Measurements from ENCODE around the gene GABBR2. TPM values are rescaled to one million over a fixed set of nuclear protein-coding genes. Genes with fewer than 3 reads are reported as not detected.
A peak's percentile ranks its signal among the peaks of the same experiment; 100 is the strongest.

The GABBR2 gene
- total and polyA plus RNA-seq, 2 experiments from 2014 or later: 0.89 to 1.3 TPM

DNA sequence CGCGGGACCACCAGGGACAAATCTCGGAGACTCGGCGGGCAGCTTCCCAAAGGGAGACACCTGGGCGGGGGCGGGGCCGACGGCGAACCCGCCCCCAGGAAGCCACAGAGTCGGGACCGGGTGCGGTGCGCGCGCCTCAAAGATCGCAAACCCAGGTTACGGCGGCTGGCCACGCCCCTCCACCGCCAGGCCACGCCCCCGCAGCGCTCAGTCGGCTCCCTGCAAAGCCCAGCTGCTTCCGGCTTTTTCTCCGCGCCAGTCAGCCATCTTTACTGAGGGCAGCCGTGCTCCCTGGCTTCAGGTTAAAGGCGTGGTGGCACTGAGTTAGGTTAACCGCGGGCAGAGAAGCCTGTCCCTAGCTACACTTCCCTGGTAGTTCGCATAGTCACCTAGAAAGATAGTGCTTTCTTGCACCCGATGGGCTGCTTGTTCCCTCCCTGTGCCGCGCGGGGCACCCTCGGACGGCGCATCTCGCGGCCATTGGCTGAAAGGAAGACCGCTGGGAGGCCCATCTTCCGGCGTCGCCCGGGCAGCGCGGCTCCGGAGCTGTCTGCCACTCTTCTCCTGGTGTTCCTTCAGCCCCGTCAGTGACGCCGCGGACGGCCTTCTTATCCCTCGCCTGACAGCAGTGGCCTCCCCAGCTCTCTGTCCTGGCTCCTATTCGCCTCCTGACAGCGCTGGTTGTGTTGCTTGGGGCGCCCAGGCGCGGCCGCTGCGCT lies 453.0 kb downstream of the GABBR2 start, which contains the start of gene TBC1D2:
TBC1D2 (minus strand) TSS at position 72 of the 719 bp plus-strand sequence. CDS start 108 bp downstream, outside the sequence.
- Histone ChIP-seq H3K36me3 (ENCODE audit: insufficient read depth) (no peaks in the 10 kb centered on the region), H3K79me2 (replicated peaks; ENCODE audit: insufficient read depth) (peaks cover 10% of the 10 kb centered on the region), H3K4me1 (ENCODE audit: insufficient read depth) (peaks cover 15% of the 10 kb centered on the region; the same call in 1 of the 2 replicates), H4K20me1 (replicated peaks; ENCODE audit: insufficient read depth) (peaks cover 11% of the 10 kb centered on the region), H3K27ac (ENCODE audit: low read depth) (peak within 1 kb of the TSS; percentile 91), H3F3A (replicated peaks; ENCODE audit: low read depth) (peaks cover 12% of the 10 kb centered on the region; the same call in 1 of the 2 replicates), H3K4me3 (peak within 1 kb of the TSS; percentile 92), H3K4me2 (peak within 1 kb of the TSS; percentile 94), H3K9me2 (ENCODE audit: insufficient read depth) (no peaks in the 10 kb centered on the region), H2AFZ (peak within 1 kb of the TSS; percentile 97), H3K27me3 (ENCODE audit: insufficient read depth) (no peaks in the 10 kb centered on the region)
- DNase-seq (ENCODE audit: low spot score) (peak; percentile 94), ATAC-seq (peak; percentile 89)
- TF ChIP-seq, protein P1, sequence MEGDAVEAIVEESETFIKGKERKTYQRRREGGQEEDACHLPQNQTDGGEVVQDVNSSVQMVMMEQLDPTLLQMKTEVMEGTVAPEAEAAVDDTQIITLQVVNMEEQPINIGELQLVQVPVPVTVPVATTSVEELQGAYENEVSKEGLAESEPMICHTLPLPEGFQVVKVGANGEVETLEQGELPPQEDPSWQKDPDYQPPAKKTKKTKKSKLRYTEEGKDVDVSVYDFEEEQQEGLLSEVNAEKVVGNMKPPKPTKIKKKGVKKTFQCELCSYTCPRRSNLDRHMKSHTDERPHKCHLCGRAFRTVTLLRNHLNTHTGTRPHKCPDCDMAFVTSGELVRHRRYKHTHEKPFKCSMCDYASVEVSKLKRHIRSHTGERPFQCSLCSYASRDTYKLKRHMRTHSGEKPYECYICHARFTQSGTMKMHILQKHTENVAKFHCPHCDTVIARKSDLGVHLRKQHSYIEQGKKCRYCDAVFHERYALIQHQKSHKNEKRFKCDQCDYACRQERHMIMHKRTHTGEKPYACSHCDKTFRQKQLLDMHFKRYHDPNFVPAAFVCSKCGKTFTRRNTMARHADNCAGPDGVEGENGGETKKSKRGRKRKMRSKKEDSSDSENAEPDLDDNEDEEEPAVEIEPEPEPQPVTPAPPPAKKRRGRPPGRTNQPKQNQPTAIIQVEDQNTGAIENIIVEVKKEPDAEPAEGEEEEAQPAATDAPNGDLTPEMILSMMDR (conservative IDR thresholded peaks at IDR 0.05; ENCODE audit: low read depth in 2 of 2): no peak
- 0 out of 2 replicates have a peak, but pooled peaks have one; percentile 16 for TF ChIP-seq CREB1 (CRISPR knock-in tag; IDR thresholded peaks at IDR 0.05; ENCODE audit: low read depth)
- TF ChIP-seq POLR2AphosphoS5 (IDR thresholded peaks at IDR 0.05; ENCODE audit: low read depth): peak; percentile 50
- TF ChIP-seq, protein P2, sequence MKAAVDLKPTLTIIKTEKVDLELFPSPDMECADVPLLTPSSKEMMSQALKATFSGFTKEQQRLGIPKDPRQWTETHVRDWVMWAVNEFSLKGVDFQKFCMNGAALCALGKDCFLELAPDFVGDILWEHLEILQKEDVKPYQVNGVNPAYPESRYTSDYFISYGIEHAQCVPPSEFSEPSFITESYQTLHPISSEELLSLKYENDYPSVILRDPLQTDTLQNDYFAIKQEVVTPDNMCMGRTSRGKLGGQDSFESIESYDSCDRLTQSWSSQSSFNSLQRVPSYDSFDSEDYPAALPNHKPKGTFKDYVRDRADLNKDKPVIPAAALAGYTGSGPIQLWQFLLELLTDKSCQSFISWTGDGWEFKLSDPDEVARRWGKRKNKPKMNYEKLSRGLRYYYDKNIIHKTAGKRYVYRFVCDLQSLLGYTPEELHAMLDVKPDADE (IDR thresholded peaks at IDR 0.05): peak; percentile 83
- TF ChIP-seq EZH2 (IDR thresholded peaks at IDR 0.05; ENCODE audit: low read depth, unreplicated experiment): no peak
- Mint-ChIP-seq H3K9me3 (no peaks in the 10 kb centered on the region), H3K27me3 (ENCODE audit: insufficient read depth, low read depth, poor library complexity) (peaks cover 6% of the 10 kb centered on the region), H3K4me1 (peaks cover 25% of the 10 kb centered on the region), H3K4me3 (peak within 1 kb of the TSS; percentile 83), H3K36me3 (ENCODE audit: low read depth) (no peaks in the 10 kb centered on the region), H3K27ac (peak within 1 kb of the TSS; percentile 98)

DNA sequence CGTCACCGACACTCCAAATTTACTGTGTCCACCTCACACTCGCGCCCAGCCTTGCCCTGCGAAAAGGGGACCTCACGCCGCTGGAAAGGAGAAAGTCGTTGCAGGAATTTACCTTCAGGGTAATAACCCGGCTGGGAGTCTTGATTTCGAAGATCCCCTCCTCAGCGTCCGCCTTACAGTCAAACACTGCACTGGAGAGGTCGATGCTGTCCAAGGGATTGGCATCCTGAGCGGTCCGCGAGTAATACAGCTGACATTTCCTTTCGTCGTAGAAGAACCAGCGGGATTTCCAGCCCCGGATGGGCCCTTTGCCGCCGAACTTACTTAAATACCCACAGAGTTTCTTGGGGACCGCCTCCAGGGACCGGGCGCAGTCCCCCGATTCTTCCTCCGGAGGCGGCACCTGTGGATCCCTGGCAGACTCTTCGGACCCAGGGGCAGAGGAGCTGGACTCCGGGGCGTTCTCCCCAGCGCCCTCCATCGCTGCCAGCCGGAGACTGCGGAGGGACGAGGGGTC lies 453.6 kb downstream of the GABBR2 start:
- peak overlapping the region; percentile 74; the same call in 1 of the 2 replicates for H3K27ac ChIP-seq (ENCODE audit: low read depth)
- ATAC-seq: peak; percentile 55
- no peak overlapping the region for H3K27ac Mint-ChIP-seq
- peaks cover 15% of the 10 kb centered on the region; the same call in 1 of the 2 replicates for H3K4me1 ChIP-seq (ENCODE audit: insufficient read depth)
- peaks cover 25% of the 10 kb centered on the region for H3K4me1 Mint-ChIP-seq
- peaks cover 11% of the 10 kb centered on the region for H4K20me1 ChIP-seq (replicated peaks; ENCODE audit: insufficient read depth)
- peak overlapping the region; percentile 94 for H3K4me2 ChIP-seq
- peak overlapping the region; percentile 83 for H3K4me3 Mint-ChIP-seq
- peaks cover 10% of the 10 kb centered on the region for H3K79me2 ChIP-seq (replicated peaks; ENCODE audit: insufficient read depth)
- peak overlapping the region; percentile 92 for H3K4me3 ChIP-seq
- peaks cover 6% of the 10 kb centered on the region for H3K27me3 Mint-ChIP-seq (ENCODE audit: insufficient read depth, low read depth, poor library complexity)
- H3F3A ChIP-seq (replicated peaks; ENCODE audit: low read depth): peaks cover 12% of the 10 kb centered on the region; the same call in 1 of the 2 replicates
- H3K36me3 Mint-ChIP-seq (ENCODE audit: low read depth): no peaks in the 10 kb centered on the region
- H3K9me3 Mint-ChIP-seq: no peaks in the 10 kb centered on the region
- peak overlapping the region; percentile 97 for H2AFZ ChIP-seq
- H3K36me3 ChIP-seq (ENCODE audit: insufficient read depth): no peaks in the 10 kb centered on the region
- peak; percentile 87 for DNase-seq (ENCODE audit: low spot score)
- H3K9me2 ChIP-seq (ENCODE audit: insufficient read depth): no peaks in the 10 kb centered on the region
- no peaks in the 10 kb centered on the region for H3K27me3 ChIP-seq (ENCODE audit: insufficient read depth)
- TF ChIP-seq STAT1 (IDR thresholded peaks at IDR 0.05; ENCODE audit: unreplicated experiment): no peak
- peak; percentile 52 for TF ChIP-seq POLR2AphosphoS5 (IDR thresholded peaks at IDR 0.05; ENCODE audit: low read depth)
- TF ChIP-seq, protein P3, sequence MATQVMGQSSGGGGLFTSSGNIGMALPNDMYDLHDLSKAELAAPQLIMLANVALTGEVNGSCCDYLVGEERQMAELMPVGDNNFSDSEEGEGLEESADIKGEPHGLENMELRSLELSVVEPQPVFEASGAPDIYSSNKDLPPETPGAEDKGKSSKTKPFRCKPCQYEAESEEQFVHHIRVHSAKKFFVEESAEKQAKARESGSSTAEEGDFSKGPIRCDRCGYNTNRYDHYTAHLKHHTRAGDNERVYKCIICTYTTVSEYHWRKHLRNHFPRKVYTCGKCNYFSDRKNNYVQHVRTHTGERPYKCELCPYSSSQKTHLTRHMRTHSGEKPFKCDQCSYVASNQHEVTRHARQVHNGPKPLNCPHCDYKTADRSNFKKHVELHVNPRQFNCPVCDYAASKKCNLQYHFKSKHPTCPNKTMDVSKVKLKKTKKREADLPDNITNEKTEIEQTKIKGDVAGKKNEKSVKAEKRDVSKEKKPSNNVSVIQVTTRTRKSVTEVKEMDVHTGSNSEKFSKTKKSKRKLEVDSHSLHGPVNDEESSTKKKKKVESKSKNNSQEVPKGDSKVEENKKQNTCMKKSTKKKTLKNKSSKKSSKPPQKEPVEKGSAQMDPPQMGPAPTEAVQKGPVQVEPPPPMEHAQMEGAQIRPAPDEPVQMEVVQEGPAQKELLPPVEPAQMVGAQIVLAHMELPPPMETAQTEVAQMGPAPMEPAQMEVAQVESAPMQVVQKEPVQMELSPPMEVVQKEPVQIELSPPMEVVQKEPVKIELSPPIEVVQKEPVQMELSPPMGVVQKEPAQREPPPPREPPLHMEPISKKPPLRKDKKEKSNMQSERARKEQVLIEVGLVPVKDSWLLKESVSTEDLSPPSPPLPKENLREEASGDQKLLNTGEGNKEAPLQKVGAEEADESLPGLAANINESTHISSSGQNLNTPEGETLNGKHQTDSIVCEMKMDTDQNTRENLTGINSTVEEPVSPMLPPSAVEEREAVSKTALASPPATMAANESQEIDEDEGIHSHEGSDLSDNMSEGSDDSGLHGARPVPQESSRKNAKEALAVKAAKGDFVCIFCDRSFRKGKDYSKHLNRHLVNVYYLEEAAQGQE (IDR thresholded peaks at IDR 0.05; ENCODE audit: unreplicated experiment): no peak

Measured in GM23338 (cell line).